SK-N-MC (cell line): ENCODE results near the gene CD72.

Source experiments
- EZH2 ChIP-seq: fragments of 200-600 bp; sonication (generic); IDR thresholded peaks from one replicate; pipeline ENCODE4 v1.6.1; 2017; ENCODE audit warnings: antibody characterized with exemption
- FOXP2 ChIP-seq: optimal IDR thresholded peaks from 2 replicates; pipeline ENCODE3; 2011; ENCODE audit warnings: mild to moderate bottlenecking, moderate library complexity; ENCODE audit not compliant: insufficient read depth; ENCODE audit errors: extremely low read length, control extremely low read depth
- POLR2AphosphoS5 ChIP-seq: IDR thresholded peaks from 2 replicates; pipeline ENCODE4 v1.6.1; 2012; ENCODE audit warnings: mild to moderate bottlenecking, low read depth, low read length, borderline replicate concordance

- no peak for TF ChIP-seq POLR2AphosphoS5
- no peak for TF ChIP-seq EZH2
- no peak for TF ChIP-seq FOXP2
These were observed 56.5 kb downstream of the CD72 start for GRCh38 chr9:35561468-35562261.
